Osteoblast (primary cell): ENCODE measurements around the gene NPC1. TPM values are rescaled to one million over a fixed set of nuclear protein-coding genes. Genes with fewer than 3 reads are reported as not detected.

Experiments
- DNase-seq: peaks from one replicate; pipeline ENCODE4 v3.0.0; 2011; ENCODE audit warnings: low spot score, mixed read lengths; ENCODE audit not compliant: insufficient read length; ENCODE audit errors: missing footprints
- H2AFZ ChIP-seq: 2 replicates; pipeline ENCODE4 v1.6.0; 2011; ENCODE audit warnings: mild to moderate bottlenecking, low read length
- H3K27ac ChIP-seq: 2 replicates; pipeline ENCODE4 v1.5.1; 2011; ENCODE audit warnings: mild to moderate bottlenecking, low read depth, low read length, moderate library complexity
- H3K27me3 ChIP-seq: 2 replicates; pipeline ENCODE4 v1.6.0; 2012; ENCODE audit warnings: mild to moderate bottlenecking, control low read depth, inconsistent platforms, low read length, moderate library complexity; ENCODE audit not compliant: insufficient read depth
- H3K36me3 ChIP-seq: 2 replicates; pipeline ENCODE4 v1.5.1; 2011; ENCODE audit warnings: mild to moderate bottlenecking, low read length, control low read depth, moderate library complexity; ENCODE audit not compliant: insufficient read depth
- H3K4me1 ChIP-seq: 2 replicates; pipeline ENCODE4 v1.5.1; 2011; ENCODE audit warnings: mild to moderate bottlenecking, low read length, control low read depth, moderate library complexity; ENCODE audit not compliant: insufficient read depth
- H3K4me2 ChIP-seq: 2 replicates; pipeline ENCODE4 v1.6.0; 2011; ENCODE audit warnings: mild to moderate bottlenecking, low read length; ENCODE audit not compliant: insufficient read depth
- H3K4me3 ChIP-seq: fragments of 200-600 bp; sonication (generic); 3 replicates; pipeline ENCODE4 v1.5.1; 2012; ENCODE audit warnings: mild to moderate bottlenecking, low read length, inconsistent platforms; ENCODE audit not compliant: insufficient read depth
- H3K79me2 ChIP-seq: 2 replicates; pipeline ENCODE4 v1.6.0; 2012; ENCODE audit warnings: mild to moderate bottlenecking, low read length, control low read depth, inconsistent platforms; ENCODE audit not compliant: insufficient read depth
- H3K9me3 ChIP-seq: 2 replicates; pipeline ENCODE4 v1.5.1; 2011; ENCODE audit warnings: low read depth, low read length, control low read depth
- H4K20me1 ChIP-seq: 2 replicates; pipeline ENCODE4 v1.6.0; 2012; ENCODE audit warnings: mild to moderate bottlenecking, low read length, control low read depth; ENCODE audit not compliant: insufficient read depth
- CTCF ChIP-seq: IDR thresholded peaks from 2 replicates; pipeline ENCODE4 v1.5.1; 2011; ENCODE audit warnings: mild to moderate bottlenecking, low read depth, low read length, moderate library complexity; ENCODE audit errors: extremely low read depth
- total RNA-seq: library from RNA; depleted of rRNA; stranded (reverse); fragments of >200 nt; gene quantifications from 2 replicates; pipeline ENCODE4 v1.2.3, GENCODE V29; 2012

NPC1 gene
- total RNA-seq, 1 donor, result 136 TPM

- Histone ChIP-seq H2AFZ (peak overlapping the region; percentile 20), H4K20me1 (no peaks in the 10 kb centered on the region), H3K27ac (peak overlapping the region; percentile 88), H3K79me2 (no peaks in the 10 kb centered on the region), H3K36me3 (no peaks in the 10 kb centered on the region), H3K4me2 (no peak overlapping the region), H3K27me3 (no peaks in the 10 kb centered on the region), H3K4me1 (peaks cover 39% of the 10 kb centered on the region), H3K9me3 (no peaks in the 10 kb centered on the region), H3K4me3 (no peak overlapping the region)
- no peak for TF ChIP-seq CTCF
- DNase-seq, result peak; percentile 73
These were observed 6.6 kb upstream of the NPC1 start for GRCh38 chr18:23592911-23593310.

GRCh38 chr18:23591011-23591410 lies 4.7 kb upstream of the NPC1 start:
- H3K4me3 ChIP-seq, result no peak overlapping the region
- peak; percentile 81 for DNase-seq
- no peaks in the 10 kb centered on the region for H3K9me3 ChIP-seq
- no peak for TF ChIP-seq CTCF
- no peaks in the 10 kb centered on the region for H3K36me3 ChIP-seq
- peak overlapping the region; percentile 29 for H3K27ac ChIP-seq
- no peaks in the 10 kb centered on the region for H3K27me3 ChIP-seq
- H3K4me1 ChIP-seq, result peaks cover 42% of the 10 kb centered on the region
- H4K20me1 ChIP-seq, result no peaks in the 10 kb centered on the region
- peak overlapping the region; percentile 30 for H2AFZ ChIP-seq
- H3K79me2 ChIP-seq, result peaks cover 2% of the 10 kb centered on the region
- peak overlapping the region; percentile 4 for H3K4me2 ChIP-seq

GRCh38 chr18:23588836-23589560 lies 2.7 kb upstream of the NPC1 start:
- H3K27me3 ChIP-seq, result no peaks in the 10 kb centered on the region
- no peaks in the 10 kb centered on the region for H3K9me3 ChIP-seq
- H3K27ac ChIP-seq, result peak overlapping the region; percentile 7
- peak overlapping the region; percentile 11 for H3K4me2 ChIP-seq
- DNase-seq, result peak; percentile 66
- no peaks in the 10 kb centered on the region for H3K36me3 ChIP-seq
- peaks cover 52% of the 10 kb centered on the region for H3K4me1 ChIP-seq
- no peak overlapping the region for H2AFZ ChIP-seq
- H4K20me1 ChIP-seq, result peaks cover 5% of the 10 kb centered on the region
- H3K79me2 ChIP-seq, result peaks cover 22% of the 10 kb centered on the region
- TF ChIP-seq CTCF, result no peak
- no peak overlapping the region for H3K4me3 ChIP-seq

GRCh38 chr18:23587220-23587642 lies 925 bp upstream of the NPC1 start:
- Histone ChIP-seq H4K20me1 (peaks cover 12% of the 10 kb centered on the region), H3K4me1 (peaks cover 49% of the 10 kb centered on the region), H3K79me2 (peaks cover 39% of the 10 kb centered on the region), H3K4me2 (peak overlapping the region; percentile 81), H2AFZ (peak overlapping the region; percentile 84), H3K9me3 (no peaks in the 10 kb centered on the region), H3K4me3 (peak overlapping the region; percentile 81), H3K27ac (peak overlapping the region; percentile 61), H3K27me3 (no peaks in the 10 kb centered on the region), H3K36me3 (no peaks in the 10 kb centered on the region)
- no peak for TF ChIP-seq CTCF
- DNase-seq, result no peak
